ENCODE data around the gene MEX3C.

MEX3C gene

DNA sequence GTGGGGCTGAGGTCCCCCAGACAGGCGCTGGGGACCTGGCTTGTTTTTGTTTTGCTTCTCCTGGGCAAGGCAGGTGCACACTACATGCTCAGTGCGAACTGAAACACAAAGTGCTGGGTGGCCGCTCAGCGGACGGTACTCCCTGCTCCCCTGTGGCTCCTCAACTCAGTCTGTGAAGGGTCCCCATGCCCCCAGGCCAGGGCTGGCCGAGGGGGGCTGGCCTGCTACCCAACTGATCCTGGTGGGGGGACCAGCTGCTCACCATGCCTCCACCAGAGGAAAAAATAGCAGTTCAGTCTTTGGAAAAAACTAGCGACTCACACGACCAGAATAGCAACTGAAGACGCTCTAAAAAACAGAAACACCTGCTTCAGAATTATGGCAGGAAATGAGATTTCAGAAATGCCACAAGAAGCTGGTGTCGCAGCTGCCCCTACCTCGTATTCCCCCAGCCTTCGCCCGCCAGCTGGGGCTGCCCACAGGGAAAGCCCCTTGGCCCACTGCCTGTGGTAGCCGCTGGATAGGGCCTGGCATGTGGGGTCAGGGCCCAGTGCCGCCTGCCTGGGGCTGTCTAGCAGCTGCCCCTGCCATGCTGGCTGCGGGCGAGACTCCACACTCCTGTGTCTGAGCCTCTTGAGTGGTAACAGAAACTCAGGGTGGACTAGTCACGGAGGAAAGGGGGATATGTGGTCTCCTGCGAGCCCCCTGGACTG, 43.7 kb downstream of the MEX3C start:
- DNase-seq: peak; percentile 22

DNA sequence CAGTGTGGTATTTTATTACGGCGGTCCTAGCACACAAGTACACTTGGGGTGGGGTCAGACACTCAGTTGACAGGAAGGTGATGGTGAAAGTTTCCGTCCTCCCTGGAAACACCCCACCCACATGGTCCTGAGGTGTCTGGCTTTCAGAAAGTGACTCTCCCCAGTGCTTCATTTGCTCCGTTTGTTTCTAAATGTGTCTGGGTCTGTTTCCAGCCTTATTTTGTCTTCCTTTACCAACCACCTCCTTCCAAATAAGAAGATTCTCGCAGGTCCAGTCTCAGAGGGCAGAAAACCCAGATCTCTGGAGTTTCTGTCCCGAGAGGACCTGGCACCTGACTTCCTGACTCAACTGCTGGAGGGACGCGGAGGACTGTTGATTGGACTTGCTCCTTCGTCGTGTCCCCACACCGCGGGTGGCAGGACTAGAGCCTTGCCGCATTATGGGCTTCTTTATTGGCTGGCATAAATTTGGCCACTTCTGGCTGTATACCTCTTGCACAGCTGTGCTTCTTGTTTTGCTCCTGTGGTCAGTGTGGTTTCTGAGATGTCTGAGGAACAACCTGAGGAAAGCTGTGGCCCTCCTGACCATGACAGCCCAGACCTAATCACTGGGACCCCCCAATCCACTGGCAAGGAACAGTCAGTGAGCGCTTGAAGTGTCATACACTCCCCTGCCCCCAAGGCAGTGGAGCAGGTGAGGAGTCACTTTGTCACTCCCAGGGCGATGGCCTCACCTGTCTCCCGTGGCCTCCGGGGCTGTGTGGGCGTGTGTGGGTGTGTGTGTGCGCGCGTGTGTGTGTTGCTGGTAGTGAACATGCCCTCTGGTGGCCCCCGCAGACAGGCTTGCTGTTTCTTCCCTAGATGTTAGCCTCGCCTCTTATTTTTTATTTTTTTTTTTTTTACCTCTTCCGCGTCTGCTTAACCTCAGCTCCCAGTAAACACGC, 45.6 kb downstream of the MEX3C start:
- DNase-seq: no peak

DNA sequence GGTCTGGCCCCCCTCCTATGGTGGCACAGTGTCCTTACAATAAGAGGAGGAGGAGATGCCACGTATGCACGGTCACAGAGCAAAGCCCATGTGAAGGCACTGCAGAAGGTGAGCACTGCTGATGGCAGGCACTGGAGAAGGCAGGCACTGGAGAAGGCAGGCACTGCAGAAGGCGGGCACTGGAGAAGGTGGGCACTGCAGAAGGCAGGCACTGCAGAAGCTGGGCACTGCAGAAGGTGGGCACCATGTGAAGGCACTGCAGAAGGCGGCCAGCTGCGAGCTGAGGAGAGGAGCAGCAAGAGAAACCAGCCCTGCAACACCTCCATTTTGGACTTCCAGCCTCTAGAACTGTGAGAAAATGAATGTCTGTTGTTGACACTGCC, 46.3 kb downstream of the MEX3C start:
- no peak for DNase-seq

DNA sequence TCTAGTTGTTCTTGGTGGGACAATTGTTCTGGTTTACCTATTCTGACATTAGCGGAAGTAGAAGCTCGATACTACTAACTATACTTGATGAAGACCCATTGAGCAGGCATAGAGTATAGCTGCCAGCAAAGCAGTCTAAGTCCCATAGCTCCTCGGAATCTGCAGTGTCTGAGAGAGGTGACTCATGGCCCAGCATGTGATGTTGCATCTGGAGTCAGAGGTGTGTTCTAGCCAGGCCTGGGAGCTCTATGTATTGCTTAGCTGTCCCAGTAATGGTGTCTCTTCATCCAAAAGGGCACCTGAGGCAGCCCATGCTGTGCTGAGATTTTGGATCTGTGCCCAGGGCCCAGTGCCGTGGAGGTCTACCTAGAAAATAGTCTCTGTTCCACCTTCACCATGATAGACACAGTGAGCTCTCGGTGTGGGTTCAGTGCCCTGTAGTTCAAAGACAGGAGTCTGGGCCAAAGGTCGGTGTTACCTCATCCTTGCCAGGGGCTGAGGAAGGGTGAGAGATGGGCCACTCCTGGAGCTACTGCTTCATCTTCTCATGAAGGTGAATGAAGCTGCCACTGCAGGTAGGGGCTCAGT, 47.3 kb downstream of the MEX3C start:
- DNase-seq: no peak

DNA sequence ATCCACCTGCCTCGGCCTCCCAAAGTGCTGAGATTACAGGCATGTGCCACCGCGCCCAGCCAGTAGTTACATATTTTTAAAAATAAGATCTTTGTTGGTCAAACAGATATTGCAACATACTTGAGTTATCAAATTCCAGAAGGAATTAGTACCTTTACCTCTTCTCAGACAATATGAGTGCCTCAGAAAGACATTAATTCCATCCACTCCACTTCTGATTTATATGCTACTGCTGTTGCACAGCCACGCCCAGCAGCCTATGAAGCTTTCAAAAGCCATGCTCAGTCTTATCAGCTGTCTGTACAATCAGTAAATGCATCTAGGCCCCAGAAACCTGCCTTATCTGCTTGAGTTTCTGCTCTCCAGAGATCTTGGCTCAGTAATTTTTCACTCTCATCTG, 47.8 kb downstream of the MEX3C start:
- DNase-seq: peak; percentile 47

DNA sequence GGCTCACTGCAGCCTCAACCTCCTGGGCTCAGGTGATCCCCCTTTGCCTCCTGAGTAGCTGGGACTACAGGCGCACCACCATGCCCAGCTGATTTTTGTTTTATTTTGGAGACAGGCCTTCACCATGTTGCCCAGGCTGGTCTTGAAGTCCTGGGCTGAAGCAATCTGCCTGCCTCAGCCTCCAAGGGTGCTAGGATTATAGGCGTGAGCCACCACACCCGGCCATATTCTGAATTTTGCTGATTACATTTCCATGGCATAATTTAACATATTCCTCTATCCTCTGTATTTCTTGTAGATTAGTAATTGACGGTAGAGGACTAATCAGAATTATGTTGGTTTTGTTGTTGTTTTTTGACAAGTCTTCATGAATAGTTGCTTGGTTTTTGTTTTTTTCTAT, 50.6 kb downstream of the MEX3C start:
- no peak for DNase-seq

DNA sequence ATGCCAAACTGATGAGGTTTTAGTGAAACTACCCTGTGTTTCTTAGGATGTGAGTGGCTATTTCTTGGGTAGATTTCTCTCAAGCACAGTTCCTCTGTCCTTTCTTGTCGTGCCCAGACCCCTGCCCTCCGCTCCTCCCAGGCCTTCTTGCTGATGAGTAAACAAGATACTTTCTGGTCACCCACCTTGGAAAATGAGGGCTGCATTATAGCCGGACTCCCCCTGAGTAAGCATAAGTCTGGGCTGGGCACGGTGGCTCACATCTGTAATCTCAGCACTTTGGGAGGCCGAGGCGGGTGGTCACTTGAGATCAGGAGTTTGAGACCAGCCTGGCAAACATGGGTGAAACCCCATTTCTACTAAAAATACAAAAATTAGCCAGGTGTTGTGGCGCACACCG, 58.5 kb downstream of the MEX3C start:
- DNase-seq: no peak

DNA sequence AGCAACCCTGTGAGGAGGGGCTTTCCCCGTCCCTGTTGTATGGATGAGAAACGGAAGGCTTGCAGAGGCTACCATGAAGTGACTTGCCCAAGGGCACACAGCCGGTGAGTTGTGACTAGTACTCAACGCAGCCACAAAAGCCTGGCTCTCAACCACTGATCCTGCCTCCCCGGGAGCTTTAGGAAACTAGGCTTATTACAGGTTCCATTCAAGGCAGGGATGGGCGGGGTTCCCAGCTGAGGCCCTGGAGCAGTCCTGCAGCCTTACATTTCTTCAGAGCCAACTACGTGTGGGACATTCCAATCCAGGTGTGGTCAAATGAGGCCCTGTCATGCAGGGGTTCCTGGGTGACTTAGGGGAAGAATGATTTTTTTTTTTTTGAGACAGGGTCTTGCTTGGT, 59.6 kb downstream of the MEX3C start:
- DNase-seq: no peak

DNA sequence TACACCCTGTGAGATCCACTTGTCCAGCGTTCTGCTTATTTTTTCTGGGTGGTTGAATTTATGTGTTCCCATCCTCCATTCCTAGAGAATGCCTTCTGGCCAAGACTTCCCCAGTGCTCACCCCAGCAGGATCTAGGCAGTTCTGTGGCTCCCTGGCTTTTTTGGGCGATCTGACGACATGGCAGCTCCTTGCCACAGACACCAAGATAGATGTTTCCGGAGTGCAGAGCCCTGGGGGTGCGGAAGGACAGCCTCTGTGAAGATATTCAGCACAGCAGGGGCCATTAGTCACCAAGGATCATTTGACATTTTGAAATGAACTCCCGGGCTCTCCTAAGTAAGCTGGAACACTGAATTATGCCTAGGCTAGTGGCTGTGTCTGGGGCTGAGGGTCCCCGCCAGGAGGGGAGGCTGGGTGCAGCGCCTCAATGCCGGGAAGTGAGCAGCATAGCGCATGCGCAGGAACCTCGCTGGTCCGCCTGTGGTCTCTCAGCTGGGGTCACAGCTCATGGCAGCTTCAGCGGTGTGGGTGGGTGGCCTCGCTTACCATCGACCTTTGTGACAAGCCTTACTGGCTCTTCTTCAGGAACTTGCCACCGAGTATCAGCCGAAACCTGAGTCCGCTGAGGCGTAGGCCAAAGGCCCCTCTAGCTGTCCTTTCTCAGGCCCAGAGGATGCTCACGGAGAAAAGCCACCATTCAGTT, 60.3 kb downstream of the MEX3C start:
- no peak for DNase-seq

DNA sequence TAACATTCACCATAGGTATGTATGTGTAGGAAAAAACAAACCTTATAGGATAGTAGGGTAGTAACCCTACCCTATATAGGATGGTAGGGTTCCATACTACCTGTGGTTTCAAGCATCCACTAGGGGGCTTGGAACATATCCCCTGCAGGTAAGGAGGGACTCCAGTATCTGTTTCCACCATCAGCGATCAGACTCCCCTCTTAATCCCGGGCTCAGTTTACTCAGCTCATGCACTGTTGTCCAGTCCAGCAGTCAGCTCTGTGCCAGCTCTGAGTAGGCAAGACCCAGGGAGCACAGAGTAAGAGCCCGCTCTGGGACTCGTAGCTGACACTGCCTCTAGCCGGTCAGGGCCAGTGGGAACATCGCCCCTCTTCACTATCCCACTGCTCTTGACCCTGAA, 61.7 kb downstream of the MEX3C start:
- DNase-seq: peak; percentile 31

DNA sequence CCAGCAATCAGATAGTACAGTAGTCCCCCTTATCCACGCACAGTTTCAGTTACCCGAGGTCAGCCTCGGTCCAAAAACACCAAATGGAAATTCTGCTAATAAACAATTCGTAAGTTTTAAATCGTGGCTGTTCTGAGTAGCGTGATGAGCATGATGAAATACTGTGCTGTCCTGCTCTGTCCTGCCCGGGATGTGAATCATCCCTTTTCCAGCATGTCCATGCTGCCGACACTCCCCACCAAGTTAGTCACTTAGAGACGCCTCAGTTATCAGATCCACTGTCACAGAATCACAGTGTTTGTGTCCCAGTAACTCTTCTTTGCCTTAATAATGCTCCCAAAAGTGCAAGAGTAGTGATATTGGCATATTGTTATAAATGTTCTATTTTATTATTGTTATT, 62.1 kb downstream of the MEX3C start:
- no peak for DNase-seq

DNA sequence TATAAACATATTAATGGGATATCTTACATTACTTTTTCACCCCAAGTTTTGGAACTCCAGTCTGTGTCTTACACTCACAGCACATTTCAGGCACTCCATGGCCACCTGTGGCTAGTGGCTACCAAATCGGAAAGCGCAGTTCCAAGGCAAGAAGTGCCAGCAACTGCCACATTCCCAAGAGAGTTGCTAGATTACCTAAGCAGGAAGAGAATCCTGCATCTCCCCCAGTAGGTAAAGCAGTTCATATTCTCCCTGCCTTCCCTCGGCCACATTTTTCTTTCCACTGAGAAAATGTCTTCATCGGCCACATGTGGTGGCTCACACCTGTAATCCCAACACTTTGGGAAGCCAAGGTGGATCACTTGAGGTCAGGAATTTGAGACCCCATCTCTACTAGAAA, 62.8 kb downstream of the MEX3C start:
- no peak for DNase-seq

DNA sequence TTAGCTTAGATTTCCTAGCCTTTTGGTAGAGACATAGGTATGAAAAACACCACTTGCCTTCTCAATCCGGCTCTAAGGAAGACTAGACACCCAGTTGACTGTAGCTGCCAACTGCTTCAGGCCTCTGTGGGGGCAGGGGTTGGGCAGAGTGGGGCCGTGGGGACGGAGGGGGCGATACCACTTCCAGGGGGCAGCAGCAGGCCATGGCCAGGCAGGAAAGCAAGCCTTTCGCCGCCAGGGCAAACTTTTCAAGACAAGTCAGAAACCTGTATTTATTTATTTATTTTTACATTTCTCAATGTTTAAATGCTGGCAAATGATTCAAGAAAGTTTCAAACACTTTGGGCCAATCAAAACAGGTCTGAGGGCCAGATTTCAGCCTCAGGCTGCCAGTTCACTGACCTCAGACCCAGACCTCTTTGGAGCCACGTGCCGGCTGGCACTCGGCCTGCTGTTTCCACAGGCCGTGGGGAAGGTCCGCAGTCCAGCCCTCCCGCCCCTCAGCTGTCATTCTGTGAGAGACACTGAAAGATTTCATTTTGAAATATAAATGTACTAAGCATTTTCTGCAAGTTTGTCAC, 63.8 kb downstream of the MEX3C start:
- DNase-seq: no peak

DNA sequence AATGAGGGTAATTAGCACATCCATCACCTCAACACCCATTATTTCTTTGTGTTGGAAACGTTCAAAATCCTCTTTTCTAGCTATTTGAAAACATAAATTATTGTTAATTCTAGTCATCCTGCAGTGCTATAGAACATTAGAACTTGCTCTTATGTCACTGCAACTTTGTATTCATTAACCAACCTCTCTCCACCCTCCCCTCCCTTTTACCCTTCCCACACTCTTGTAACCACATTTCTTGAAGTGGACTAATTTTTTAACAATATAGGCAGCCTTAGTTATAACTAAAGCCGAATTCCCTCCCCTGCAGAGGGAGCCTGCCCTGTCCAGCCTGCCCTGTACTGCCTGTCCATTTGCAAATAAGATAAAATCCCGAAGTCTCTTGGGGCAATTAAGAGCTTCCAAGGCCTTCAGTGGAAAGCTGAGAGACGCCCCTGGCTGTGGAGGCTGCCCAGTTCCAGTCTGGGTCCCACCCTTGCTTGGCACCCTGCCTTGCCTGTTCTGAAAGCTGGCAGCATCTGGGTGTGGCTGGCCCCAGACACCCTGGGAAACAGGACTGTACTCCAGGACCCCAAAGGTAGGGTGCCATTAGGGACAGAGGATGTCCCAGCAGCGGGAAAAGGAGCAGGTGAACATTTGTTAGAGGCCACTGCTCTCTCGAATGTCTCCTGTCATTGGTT, 65.1 kb downstream of the MEX3C start:
- DNase-seq: no peak

DNA sequence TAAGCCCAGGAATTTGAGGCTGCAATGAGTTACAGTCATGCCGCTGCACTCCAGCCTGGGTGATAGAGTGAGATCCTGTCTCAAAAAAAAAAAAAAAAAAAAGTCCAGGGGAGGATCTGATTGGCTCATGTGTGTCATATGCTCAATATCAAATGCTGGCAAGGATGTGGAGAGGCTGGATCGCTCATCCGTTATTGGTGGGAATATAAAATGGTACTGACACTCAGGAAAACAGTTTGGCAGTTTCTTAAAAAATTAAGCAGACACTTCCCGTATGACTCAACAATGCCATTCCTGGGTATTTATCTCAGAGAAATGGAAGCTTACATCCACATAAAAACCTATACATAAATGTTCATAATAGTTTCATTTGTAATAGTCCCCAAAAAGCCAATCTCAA, 68.9 kb downstream of the MEX3C start:
- DNase-seq: no peak

DNA sequence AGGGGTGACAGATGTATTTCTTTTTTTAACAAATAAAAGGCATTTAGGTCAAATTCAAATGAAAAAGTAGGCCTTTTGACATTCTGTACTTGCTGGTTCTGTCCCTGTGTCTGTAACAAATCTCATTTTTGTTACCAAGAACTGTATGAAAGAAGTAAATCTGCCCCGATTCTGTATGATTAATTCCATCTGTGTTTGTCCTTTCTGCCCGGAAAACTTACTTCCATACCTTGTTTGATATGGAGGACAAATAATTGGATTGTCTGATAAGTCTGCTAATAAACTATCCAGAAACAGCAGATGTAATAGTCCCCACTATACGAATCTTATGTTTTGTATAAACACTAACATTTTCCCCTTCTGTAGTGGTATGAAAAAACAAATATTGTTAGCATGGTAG, 69.8 kb downstream of the MEX3C start:
- DNase-seq: no peak

DNA sequence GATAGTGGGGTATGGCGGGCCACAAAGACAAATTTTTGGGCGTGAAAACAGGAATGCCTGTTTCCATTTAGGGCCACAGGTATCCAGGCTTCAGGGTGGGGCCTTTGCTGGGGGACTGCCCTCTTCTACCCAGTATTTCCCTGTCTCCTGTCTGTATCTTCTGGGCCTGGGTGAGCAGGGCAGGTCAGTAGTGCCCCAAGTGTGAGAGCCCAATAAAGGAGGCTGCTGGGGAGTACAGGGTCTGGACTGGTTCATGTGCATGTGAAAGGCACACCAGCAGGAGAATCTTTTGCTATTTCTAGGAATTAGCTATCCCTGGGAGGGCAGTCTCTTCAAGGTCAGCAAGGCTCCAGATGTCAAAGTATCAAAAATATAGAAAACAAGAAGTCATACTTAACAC, 71.5 kb downstream of the MEX3C start:
- no peak for DNase-seq

All from hematopoietic multipotent progenitor cell treated with erythropoietin and hydrocortisone succinate and interleukin-3 and kit ligand, for 6 days (in vitro differentiated cells).